PC-9 (cell line): Measurements from ENCODE around the gene RHBDD3. TPM values are rescaled to one million over a fixed set of nuclear protein-coding genes. Genes with fewer than 3 reads are reported as not detected.

Source experiments
- BruUV-seq: library from RNA; stranded (reverse); fragments of 400-500 nt; replicated peaks from 2 replicates; lab custom pipeline; 2021; lab: Mats Ljungman, UMichigan
- CTCF ChIA-PET: fragments of 300-600 bp; sonication (Branson Sonifier 250); formaldehyde crosslinking; loops from one replicate; lab custom pipeline; 2022; ENCODE audit warnings: antibody characterized with exemption; lab: Charles Lee
- POLR2A ChIA-PET: fragments of 300-600 bp; sonication (Branson Sonifier 250); formaldehyde crosslinking; loops from one replicate; lab custom pipeline; 2022; ENCODE audit warnings: antibody characterized with exemption; ENCODE audit not compliant: unreplicated experiment; lab: Charles Lee
- DNase-seq, 2 experiments: peaks; one replicate each; pipeline versions ENCODE4 v3.0.0 to v3.0.0-alpha.2; 2015 to 2022; ENCODE audit warnings: mixed read lengths in 1 of 2
- H2AFZ ChIP-seq: fragments of 200-600 bp; sonication (generic); 2 replicates; pipeline ENCODE4 v1.8.1; 2017; ENCODE audit warnings: antibody characterized with exemption
- H3F3A ChIP-seq: fragments of 200-600 bp; sonication (generic); 2 replicates; pipeline ENCODE4 v1.8.1; 2017; ENCODE audit warnings: antibody characterized with exemption, mild to moderate bottlenecking, low read depth; ENCODE audit not compliant: insufficient read depth
- H3K27ac ChIP-seq: fragments of 200-600 bp; sonication (generic); 2 replicates; pipeline ENCODE4 v1.6.1; 2016; ENCODE audit warnings: mixed run types
- H3K27me3 ChIP-seq: fragments of 200-600 bp; sonication (generic); 2 replicates; pipeline ENCODE4 v1.6.1; 2016; ENCODE audit warnings: low read depth, mixed run types; ENCODE audit not compliant: insufficient read depth
- H3K36me3 ChIP-seq: fragments of 200-600 bp; sonication (generic); 2 replicates; pipeline ENCODE4 v1.6.1; 2016; ENCODE audit warnings: low read depth, mixed run types
- H3K4me1 ChIP-seq: fragments of 200-600 bp; sonication (generic); replicated peaks from 2 replicates; pipeline ENCODE4 v1.6.1; 2016; ENCODE audit warnings: mixed run types; ENCODE audit not compliant: insufficient read depth
- H3K4me2 ChIP-seq: fragments of 200-600 bp; sonication (generic); 2 replicates; pipeline ENCODE4 v1.6.1; 2017; ENCODE audit warnings: mixed run types
- H3K4me3 ChIP-seq: fragments of 200-600 bp; sonication (generic); 2 replicates; pipeline ENCODE4 v1.6.1; 2016; ENCODE audit warnings: mixed run types
- H3K79me2 ChIP-seq: fragments of 200-600 bp; sonication (generic); 2 replicates; pipeline ENCODE4 v1.6.1; 2017; ENCODE audit warnings: low read depth, mixed run types
- H3K9me2 ChIP-seq: fragments of 200-600 bp; sonication (generic); 2 replicates; pipeline ENCODE4 v1.8.1; 2017; ENCODE audit warnings: mild to moderate bottlenecking; ENCODE audit not compliant: insufficient read depth
- H3K9me3 ChIP-seq: fragments of 200-600 bp; sonication (generic); 2 replicates; pipeline ENCODE4 v1.8.1; 2016; ENCODE audit warnings: low read depth; ENCODE audit not compliant: insufficient read depth
- H4K20me1 ChIP-seq: fragments of 200-600 bp; sonication (generic); 2 replicates; pipeline ENCODE4 v1.8.1; 2017; ENCODE audit not compliant: insufficient read depth
- CTCF ChIP-seq: fragments of 200-600 bp; sonication (generic); conservative IDR thresholded peaks from 2 replicates; pipeline ENCODE4 v1.6.1; 2017; ENCODE audit warnings: mixed run types, antibody characterized with exemption, mild to moderate bottlenecking, moderate library complexity
- EZH2 ChIP-seq: fragments of 200-600 bp; sonication (generic); IDR thresholded peaks from 2 replicates; pipeline ENCODE4 v1.8.0; 2017; ENCODE audit warnings: antibody characterized with exemption, low read depth
- intact Hi-C: fragments of 100-400 bp; cut with micrococcal nuclease; formaldehyde crosslinking; loops from one replicate; pipeline ENCODE4 v1.10.0; 2022; ENCODE audit not compliant: unreplicated experiment
- total RNA-seq: library from RNA; stranded (reverse); gene quantifications from 2 replicates; pipeline ENCODE4 v1.2.3, GENCODE V29; 2021

RHBDD3 gene
- total RNA-seq, 1 experiment from 2014 or later: 17.6 TPM

DNA sequence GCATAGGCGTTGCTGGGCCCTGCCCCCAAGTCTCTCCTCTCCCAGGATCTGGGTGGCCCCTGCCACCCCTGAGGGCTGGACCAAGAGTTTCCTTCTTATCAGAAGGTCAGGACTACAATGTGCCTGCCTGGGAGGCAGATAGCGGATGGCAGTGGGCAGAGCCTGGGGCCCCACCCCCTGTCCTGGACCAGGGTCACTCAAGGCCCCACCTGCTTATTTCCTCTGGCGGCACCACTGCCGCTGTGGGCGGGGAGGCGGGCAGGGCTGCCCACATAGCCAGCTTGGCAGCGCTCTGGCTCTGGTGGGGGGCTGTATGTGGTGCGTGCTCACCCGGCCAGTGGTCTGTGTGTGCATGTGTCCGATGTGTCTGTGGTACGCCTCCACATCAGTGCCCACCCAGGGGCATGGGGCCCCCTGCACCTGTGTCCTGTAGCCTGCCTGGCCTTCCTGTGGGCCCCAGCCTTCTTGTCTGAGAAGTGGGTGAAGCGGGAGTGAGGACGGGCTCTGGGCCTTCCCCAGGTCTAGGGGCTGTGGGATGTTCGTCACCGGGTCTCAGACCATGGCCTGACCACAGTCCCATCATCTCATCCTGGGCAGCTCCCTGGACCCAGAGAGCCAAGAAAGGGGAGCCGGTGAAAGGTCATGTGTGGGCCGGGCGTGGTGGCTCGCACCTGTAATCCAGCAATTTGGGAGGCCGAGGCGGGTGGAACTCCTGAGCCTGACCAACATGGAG, 41.7 kb upstream of the RHBDD3 start:
- BruUV-seq: no TSS peak
- Histone ChIP-seq H3K79me2 (0 out of 2 replicates have a peak, but pooled peaks cover 7% of the 10 kb centered on the region), H2AFZ (no peak overlapping the region), H3K4me3 (no peak overlapping the region), H3K36me3 (no peaks in the 10 kb centered on the region), H3K27ac (no peak overlapping the region), H4K20me1 (no peaks in the 10 kb centered on the region), H3K9me3 (no peaks in the 10 kb centered on the region), H3F3A (peaks cover 26% of the 10 kb centered on the region; the same call in 1 of the 2 replicates), H3K9me2 (no peaks in the 10 kb centered on the region), H3K4me2 (no peak overlapping the region), H3K4me1 (peaks cover 28% of the 10 kb centered on the region), H3K27me3 (no peaks in the 10 kb centered on the region)
- intact Hi-C loops: loop anchor here (10.0 kb wide), 1 partner anchor 75 kb away; the partner anchor contains the start of gene AP1B1
- TF ChIP-seq EZH2 (no peak), CTCF (no peak)
- no peak for DNase-seq
- ChIA-PET CTCF (interaction anchor here (0.6 kb wide), 1 partner anchor 47 kb away, joined by 10 read pairs; no protein-coding TSS in a partner anchor), POLR2A (no interaction called here)

DNA sequence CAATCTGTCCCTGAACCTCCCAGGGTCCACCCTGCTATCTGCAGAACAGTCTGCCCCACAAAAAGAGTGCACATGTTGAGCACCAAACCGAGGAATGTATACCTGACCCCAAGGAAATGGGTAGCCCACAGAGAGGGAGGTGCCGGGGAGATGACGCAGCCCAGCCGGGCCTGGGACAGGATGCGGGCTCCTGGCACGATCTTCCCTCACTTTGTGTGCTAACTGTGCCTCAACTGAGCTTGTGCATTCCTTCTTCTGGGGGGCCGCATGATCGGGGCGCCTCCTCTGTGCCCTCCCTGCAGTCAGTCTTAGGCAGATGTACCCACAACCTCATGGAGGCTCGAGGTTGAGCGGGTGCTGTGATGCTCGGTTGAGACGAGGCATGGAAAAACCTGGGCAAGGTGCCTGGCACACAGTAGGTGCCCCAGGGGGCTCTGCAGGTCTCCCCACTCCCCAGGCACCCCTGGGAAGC, 41.0 kb upstream of the RHBDD3 start:
- no peak for DNase-seq
- Histone ChIP-seq H3K4me3 (no peak overlapping the region), H3F3A (peaks cover 25% of the 10 kb centered on the region; the same call in 1 of the 2 replicates), H3K9me2 (no peaks in the 10 kb centered on the region), H2AFZ (no peak overlapping the region), H3K79me2 (0 out of 2 replicates have a peak, but pooled peaks cover 7% of the 10 kb centered on the region), H3K36me3 (no peaks in the 10 kb centered on the region), H4K20me1 (no peaks in the 10 kb centered on the region), H3K27me3 (no peaks in the 10 kb centered on the region), H3K27ac (no peak overlapping the region), H3K4me1 (peaks cover 28% of the 10 kb centered on the region), H3K9me3 (no peaks in the 10 kb centered on the region), H3K4me2 (no peak overlapping the region)
- CTCF ChIA-PET: no interaction called here
- no peak for TF ChIP-seq EZH2
- TF ChIP-seq CTCF: no peak
- intact Hi-C loops: loop anchor here (10.0 kb wide), 1 partner anchor 76 kb away; the partner anchor contains the start of gene AP1B1
- TSS peak; percentile 9 for BruUV-seq
- POLR2A ChIA-PET: no interaction called here

DNA sequence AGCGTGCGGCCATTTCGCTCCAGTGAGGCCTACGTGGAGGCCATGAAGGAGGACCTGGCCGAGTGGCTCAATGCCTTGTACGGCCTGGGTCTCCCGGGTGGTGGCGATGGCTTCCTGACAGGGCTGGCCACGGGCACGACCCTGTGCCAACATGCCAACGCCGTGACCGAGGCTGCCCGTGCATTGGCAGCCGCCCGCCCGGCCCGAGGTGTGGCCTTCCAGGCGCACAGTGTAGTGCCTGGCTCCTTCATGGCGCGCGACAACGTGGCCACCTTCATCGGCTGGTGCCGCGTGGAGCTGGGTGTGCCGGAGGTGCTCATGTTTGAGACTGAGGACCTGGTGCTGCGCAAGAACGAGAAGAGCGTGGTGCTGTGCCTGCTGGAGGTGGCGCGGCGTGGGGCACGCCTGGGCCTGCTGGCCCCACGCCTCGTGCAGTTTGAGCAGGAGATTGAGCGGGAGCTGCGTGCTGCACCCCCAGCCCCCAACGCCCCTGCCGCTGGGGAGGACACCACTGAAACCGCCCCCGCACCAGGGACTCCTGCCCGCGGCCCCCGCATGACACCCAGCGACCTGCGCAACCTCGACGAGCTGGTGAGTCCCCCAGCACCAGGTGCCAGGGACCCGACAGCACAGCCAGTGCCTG, 40.5 kb upstream of the RHBDD3 start:
- no peaks in the 10 kb centered on the region for H3K9me3 ChIP-seq
- TF ChIP-seq EZH2: no peak
- no peak for TF ChIP-seq CTCF
- peaks cover 28% of the 10 kb centered on the region for H3K4me1 ChIP-seq
- peaks cover 24% of the 10 kb centered on the region; the same call in 1 of the 2 replicates for H3F3A ChIP-seq
- no peaks in the 10 kb centered on the region for H3K9me2 ChIP-seq
- intact Hi-C loops: loop anchor here (10.0 kb wide), 1 partner anchor 77 kb away; the partner anchor contains the start of gene AP1B1
- no peaks in the 10 kb centered on the region for H3K27me3 ChIP-seq
- no peak overlapping the region for H3K27ac ChIP-seq
- no peaks in the 10 kb centered on the region for H4K20me1 ChIP-seq
- ChIA-PET POLR2A (no interaction called here), CTCF (no interaction called here)
- no peak for DNase-seq
- no TSS peak for BruUV-seq
- 0 out of 2 replicates have a peak, but pooled peaks cover 7% of the 10 kb centered on the region for H3K79me2 ChIP-seq
- H3K4me3 ChIP-seq: no peak overlapping the region
- H2AFZ ChIP-seq: no peak overlapping the region
- H3K36me3 ChIP-seq: no peaks in the 10 kb centered on the region
- H3K4me2 ChIP-seq: peak overlapping the region; percentile 88; the same call in 1 of the 2 replicates
